KMS-11 (cell line): Measurements from ENCODE around the gene PRLR.

ENCODE experiments used
- H2AFZ ChIP-seq: fragments of 200-600 bp; sonication (generic); 2 replicates; pipeline ENCODE4 v1.6.1; 2016; ENCODE audit warnings: antibody characterized with exemption, mixed run types, low read depth
- H3K27ac ChIP-seq: fragments of 200-600 bp; sonication (generic); 2 replicates; pipeline ENCODE4 v1.6.1; 2016; ENCODE audit warnings: mild to moderate bottlenecking, mixed run types
- H3K27me3 ChIP-seq: fragments of 200-600 bp; sonication (generic); 2 replicates; pipeline ENCODE4 v1.6.1; 2017; ENCODE audit warnings: mild to moderate bottlenecking, low read depth, mixed run types, moderate library complexity; ENCODE audit not compliant: insufficient read depth
- H3K36me3 ChIP-seq: fragments of 200-600 bp; sonication (generic); 2 replicates; pipeline ENCODE4 v1.6.1; 2017; ENCODE audit warnings: mild to moderate bottlenecking, mixed run types; ENCODE audit not compliant: insufficient read depth
- H3K4me1 ChIP-seq: fragments of 200-600 bp; sonication (generic); 2 replicates; pipeline ENCODE4 v1.6.1; 2016; ENCODE audit warnings: mild to moderate bottlenecking, low read depth, mixed run types; ENCODE audit not compliant: poor library complexity, severe bottlenecking
- H3K4me2 ChIP-seq: fragments of 200-600 bp; sonication (generic); 2 replicates; pipeline ENCODE4 v1.7.0; 2016; ENCODE audit warnings: mild to moderate bottlenecking, mixed run types
- H3K4me3 ChIP-seq: fragments of 200-600 bp; sonication (generic); IDR thresholded peaks from 2 replicates; pipeline ENCODE4 v1.6.1; 2017; ENCODE audit warnings: low read depth, low read length, mixed read lengths; ENCODE audit not compliant: insufficient read depth
- H3K79me2 ChIP-seq: fragments of 200-600 bp; sonication (generic); 2 replicates; pipeline ENCODE4 v1.6.1; 2016; ENCODE audit warnings: low read depth, mixed run types; ENCODE audit not compliant: insufficient read depth
- H3K9ac ChIP-seq: fragments of 200-600 bp; sonication (generic); 2 replicates; pipeline ENCODE4 v1.6.1; 2016; ENCODE audit warnings: mild to moderate bottlenecking, mixed run types
- H4K20me1 ChIP-seq: fragments of 200-600 bp; sonication (generic); 2 replicates; pipeline ENCODE4 v1.6.1; 2016; ENCODE audit warnings: mild to moderate bottlenecking, mixed run types; ENCODE audit not compliant: insufficient read depth
- CTCF ChIP-seq: fragments of 200-600 bp; sonication (generic); conservative IDR thresholded peaks from 2 replicates; pipeline ENCODE4 v1.6.1; 2017; ENCODE audit warnings: low read depth, mild to moderate bottlenecking, antibody characterized with exemption, low read length, moderate library complexity, mixed read lengths

Gene PRLR

GRCh38 chr5:35059251-35059650, 171.0 kb downstream of the PRLR start:
- Histone ChIP-seq H3K4me3 (no peak overlapping the region), H3K4me1 (no peaks in the 10 kb centered on the region), H3K27me3 (no peaks in the 10 kb centered on the region), H3K9ac (no peak overlapping the region), H4K20me1 (no peaks in the 10 kb centered on the region), H3K36me3 (no peaks in the 10 kb centered on the region), H2AFZ (no peak overlapping the region), H3K4me2 (no peak overlapping the region), H3K79me2 (no peaks in the 10 kb centered on the region), H3K27ac (no peak overlapping the region)
- no peak for TF ChIP-seq CTCF

GRCh38 chr5:35058374-35058788, 171.9 kb downstream of the PRLR start:
- Histone ChIP-seq H3K27ac (no peak overlapping the region), H3K4me2 (no peak overlapping the region), H4K20me1 (no peaks in the 10 kb centered on the region), H2AFZ (no peak overlapping the region), H3K4me1 (no peaks in the 10 kb centered on the region), H3K9ac (no peak overlapping the region), H3K27me3 (no peaks in the 10 kb centered on the region), H3K36me3 (no peaks in the 10 kb centered on the region), H3K4me3 (no peak overlapping the region), H3K79me2 (no peaks in the 10 kb centered on the region)
- no peak for TF ChIP-seq CTCF

- H2AFZ ChIP-seq: no peak overlapping the region
- no peak for TF ChIP-seq CTCF
- H3K27me3 ChIP-seq: no peaks in the 10 kb centered on the region
These were observed 173.6 kb downstream of the PRLR start for GRCh38 chr5:35056686-35057085.

GRCh38 chr5:35052838-35053237, 177.4 kb downstream of the PRLR start:
- no peaks in the 10 kb centered on the region for H3K27me3 ChIP-seq
- H3K4me1 ChIP-seq: no peaks in the 10 kb centered on the region
- H3K9ac ChIP-seq: no peak overlapping the region
- no peak overlapping the region for H3K27ac ChIP-seq
- no peak overlapping the region for H3K4me3 ChIP-seq
- H2AFZ ChIP-seq: no peak overlapping the region
- H4K20me1 ChIP-seq: no peaks in the 10 kb centered on the region
- H3K4me2 ChIP-seq: no peak overlapping the region
- H3K36me3 ChIP-seq: no peaks in the 10 kb centered on the region
- no peak for TF ChIP-seq CTCF
- no peaks in the 10 kb centered on the region for H3K79me2 ChIP-seq

More at GRCh38 chr5:35056686-35057085, 173.6 kb downstream of the PRLR start:
- no peak overlapping the region for H3K4me3 ChIP-seq
- no peak overlapping the region for H3K9ac ChIP-seq
- no peaks in the 10 kb centered on the region for H4K20me1 ChIP-seq
- H3K4me2 ChIP-seq: no peak overlapping the region
- no peak overlapping the region for H3K27ac ChIP-seq
- no peaks in the 10 kb centered on the region for H3K79me2 ChIP-seq
- H3K4me1 ChIP-seq: no peaks in the 10 kb centered on the region
- H3K36me3 ChIP-seq: no peaks in the 10 kb centered on the region
